Testis (tissue), 3 donors: ENCODE data around the gene C10orf105. TPM values are rescaled to one million over a fixed set of nuclear protein-coding genes. Genes with fewer than 3 reads are reported as not detected.

ENCODE experiments used
- DNase-seq: peaks from one replicate; pipeline ENCODE4 v3.0.0-alpha.2; 2019
- H3K27ac ChIP-seq, 2 donors: fragments of 200-600 bp; sonication (generic); one replicate each; pipeline ENCODE4 v1.5.1; 2019
- H3K27me3 ChIP-seq: fragments of 200-600 bp; sonication (generic); one replicate; pipeline ENCODE4 v1.5.1; 2019
- H3K36me3 ChIP-seq: fragments of 200-600 bp; sonication (generic); one replicate; pipeline ENCODE4 v1.5.1; 2017; ENCODE audit warnings: low read depth; ENCODE audit errors: missing control alignments
- H3K4me1 ChIP-seq: fragments of 200-600 bp; sonication (generic); one replicate; pipeline ENCODE4 v1.5.1; 2019
- H3K4me3 ChIP-seq, 2 donors: fragments of 200-600 bp; sonication (generic); one replicate each; pipeline ENCODE4 v1.5.1; 2017 to 2019
- H3K9me3 ChIP-seq: fragments of 200-600 bp; sonication (generic); one replicate; pipeline ENCODE4 v1.5.1; 2017
- POLR2A ChIP-seq: fragments of 450-650 bp; IDR thresholded peaks from one replicate; pipeline ENCODE4 v1.6.1; 2017; ENCODE audit warnings: antibody characterized with exemption, mild to moderate bottlenecking, moderate library complexity
- WGBS, 2 donors: methylation state at CpG; one replicate each; pipeline ENCODE4 v1.1.5; 2018; 5-methylcytosine and 5-hydroxymethylcytosine counted together
- intact Hi-C: fragments of 100-400 bp; cut with DNase I; formaldehyde crosslinking; loops from one replicate; pipeline ENCODE4 v1.15.1; 2023; ENCODE audit warnings: low total_unique reads
- polyA plus RNA-seq: library from polyadenylated mRNA; stranded (reverse); fragments of 350-450 nt; fragmentation: Illumina TruSeq; extraction: RNeasy Lipid Tissue Mini Kit (QIAGEN cat#74804); gene quantifications from one replicate; pipeline ENCODE4 v1.2.3, GENCODE V29; 2014; ENCODE audit warnings: low read depth, low replicate concordance; ENCODE audit not compliant: insufficient read depth
- total RNA-seq, 2 donors: library from RNA; depleted of rRNA; stranded (reverse); fragments of >200 nt; gene quantifications; one replicate each; pipeline ENCODE4 v1.2.3, GENCODE V29; 2016
- TF ChIP-seq, protein P1 (sequence below), 3 experiments: fragments of 450-650 bp in 2 of 3; fragments of 200-600 bp in 1 of 3; sonication (generic) in 1 of 3; IDR thresholded peaks; one replicate each; pipeline ENCODE4 v1.5.1; 2016 to 2019; ENCODE audit warnings: antibody characterized with exemption in 3 of 3, mild to moderate bottlenecking in 2 of 3, moderate library complexity in 1 of 3

Gene C10orf105
- total and polyA plus RNA-seq, 3 donors from 2014 or later, result 0.47 to 1.7 (median 0.87) TPM

DNA sequence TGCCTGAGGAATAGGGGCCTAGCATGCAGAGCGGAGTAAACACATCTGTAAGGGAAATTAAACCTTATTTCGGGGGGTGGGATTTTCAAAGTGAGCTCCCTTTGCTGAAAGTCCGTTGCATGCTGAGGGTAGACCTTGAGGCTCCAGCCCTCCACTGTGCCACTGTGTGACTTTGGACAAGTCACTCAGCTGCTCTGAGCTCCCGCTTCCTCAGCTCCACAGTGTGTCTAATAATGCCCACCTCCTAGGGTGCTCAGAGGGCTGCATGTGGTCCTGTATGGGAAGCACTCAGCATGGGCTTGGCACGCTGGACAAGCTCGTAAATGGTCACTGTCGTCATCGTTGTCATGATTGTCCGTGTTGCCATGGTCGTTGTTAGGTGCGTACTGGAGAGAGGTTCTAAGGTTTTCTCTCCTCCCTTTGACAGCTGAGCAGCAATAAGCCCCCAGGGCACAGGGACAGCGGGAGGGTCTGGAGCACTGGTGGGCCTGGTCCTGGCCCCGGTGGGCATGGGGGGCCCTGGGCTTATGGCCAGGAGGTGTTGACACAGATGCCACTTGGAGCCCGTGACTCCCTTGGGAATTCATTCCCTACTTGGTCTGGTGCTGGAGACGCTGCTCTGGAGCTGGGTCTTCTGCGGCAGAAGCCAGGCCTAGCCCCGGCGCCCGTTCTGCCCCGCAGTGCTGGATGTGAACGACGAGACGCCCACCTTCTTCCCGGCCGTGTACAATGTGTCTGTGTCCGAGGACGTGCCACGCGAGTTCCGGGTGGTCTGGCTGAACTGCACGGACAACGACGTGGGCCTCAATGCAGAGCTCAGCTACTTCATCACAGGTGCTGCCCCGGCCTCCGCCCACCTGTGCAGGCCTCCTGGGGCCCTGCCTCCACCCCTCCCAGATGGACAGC, 13.1 kb downstream of the C10orf105 start:
- TF ChIP-seq, protein P1, sequence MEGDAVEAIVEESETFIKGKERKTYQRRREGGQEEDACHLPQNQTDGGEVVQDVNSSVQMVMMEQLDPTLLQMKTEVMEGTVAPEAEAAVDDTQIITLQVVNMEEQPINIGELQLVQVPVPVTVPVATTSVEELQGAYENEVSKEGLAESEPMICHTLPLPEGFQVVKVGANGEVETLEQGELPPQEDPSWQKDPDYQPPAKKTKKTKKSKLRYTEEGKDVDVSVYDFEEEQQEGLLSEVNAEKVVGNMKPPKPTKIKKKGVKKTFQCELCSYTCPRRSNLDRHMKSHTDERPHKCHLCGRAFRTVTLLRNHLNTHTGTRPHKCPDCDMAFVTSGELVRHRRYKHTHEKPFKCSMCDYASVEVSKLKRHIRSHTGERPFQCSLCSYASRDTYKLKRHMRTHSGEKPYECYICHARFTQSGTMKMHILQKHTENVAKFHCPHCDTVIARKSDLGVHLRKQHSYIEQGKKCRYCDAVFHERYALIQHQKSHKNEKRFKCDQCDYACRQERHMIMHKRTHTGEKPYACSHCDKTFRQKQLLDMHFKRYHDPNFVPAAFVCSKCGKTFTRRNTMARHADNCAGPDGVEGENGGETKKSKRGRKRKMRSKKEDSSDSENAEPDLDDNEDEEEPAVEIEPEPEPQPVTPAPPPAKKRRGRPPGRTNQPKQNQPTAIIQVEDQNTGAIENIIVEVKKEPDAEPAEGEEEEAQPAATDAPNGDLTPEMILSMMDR (IDR thresholded peaks at IDR 0.05), result no peak
- no peak for TF ChIP-seq POLR2A
- Histone ChIP-seq H3K4me1 (no peaks in the 10 kb centered on the region), H3K4me3 (no peak overlapping the region), H3K27ac (no peak overlapping the region), H3K27me3 (no peaks in the 10 kb centered on the region), H3K9me3 (no peaks in the 10 kb centered on the region), H3K36me3 (no peaks in the 10 kb centered on the region)
- WGBS, 2 donors, result 92 to 95% methylated on average over 14 to 35 of the region's 35 CpGs
- intact Hi-C loops, result no loop called here
- DNase-seq, result no peak

DNA sequence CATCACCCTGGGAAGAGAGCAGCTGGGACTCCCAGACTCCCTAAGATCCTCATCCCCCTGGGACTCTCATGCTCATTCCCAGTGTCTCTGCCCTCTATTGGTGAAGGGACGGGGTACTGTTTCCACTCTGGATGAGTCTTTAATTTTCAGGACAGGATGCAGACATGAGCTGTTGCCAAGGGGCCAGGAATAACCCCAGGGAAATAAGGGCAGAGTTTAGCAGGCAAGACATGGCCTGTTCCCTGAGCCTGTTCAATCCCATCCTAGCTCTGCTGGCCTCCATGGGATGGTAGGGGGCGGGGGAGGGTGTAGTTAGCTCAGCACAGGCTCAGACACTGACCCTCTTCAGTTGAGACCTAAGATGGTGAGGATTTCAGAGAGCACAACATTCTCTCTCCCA, 14.0 kb downstream of the C10orf105 start:
- Histone ChIP-seq H3K27ac (no peak overlapping the region), H3K9me3 (no peaks in the 10 kb centered on the region), H3K27me3 (no peaks in the 10 kb centered on the region), H3K36me3 (no peaks in the 10 kb centered on the region), H3K4me3 (no peak overlapping the region), H3K4me1 (no peaks in the 10 kb centered on the region)
- intact Hi-C loops, result no loop called here
- TF ChIP-seq, protein P1 (IDR thresholded peaks at IDR 0.05), result no peak
- TF ChIP-seq POLR2A, result no peak
- no peak for DNase-seq
- 81 to 96% methylated on average over 2 of the region's 2 CpGs for WGBS, 2 donors

DNA sequence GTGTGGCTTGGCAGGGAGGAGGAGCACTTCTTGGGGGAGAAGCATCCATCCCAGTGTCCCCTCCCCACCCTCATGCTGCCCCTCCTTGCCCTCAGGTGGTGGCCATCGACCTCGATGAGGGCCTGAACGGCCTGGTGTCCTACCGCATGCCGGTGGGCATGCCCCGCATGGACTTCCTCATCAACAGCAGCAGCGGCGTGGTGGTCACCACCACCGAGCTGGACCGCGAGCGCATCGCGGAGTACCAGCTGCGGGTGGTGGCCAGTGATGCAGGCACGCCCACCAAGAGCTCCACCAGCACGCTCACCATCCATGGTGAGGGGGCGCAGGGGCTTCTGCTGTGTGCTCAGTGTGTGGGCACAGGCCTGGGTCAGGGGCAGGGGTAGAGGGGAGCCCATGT, 14.8 kb downstream of the C10orf105 start:
- TF ChIP-seq, protein P1 (IDR thresholded peaks at IDR 0.05), result no peak
- no peak for TF ChIP-seq POLR2A
- no peak overlapping the region for H3K4me3 ChIP-seq
- 93 to 100% methylated on average over 1 to 18 of the region's 18 CpGs for WGBS, 2 donors
- no peaks in the 10 kb centered on the region for H3K4me1 ChIP-seq
- H3K27me3 ChIP-seq, result no peaks in the 10 kb centered on the region
- no peak for DNase-seq
- H3K27ac ChIP-seq, result no peak overlapping the region
- no peaks in the 10 kb centered on the region for H3K9me3 ChIP-seq
- no peaks in the 10 kb centered on the region for H3K36me3 ChIP-seq
- intact Hi-C loops, result no loop called here

DNA sequence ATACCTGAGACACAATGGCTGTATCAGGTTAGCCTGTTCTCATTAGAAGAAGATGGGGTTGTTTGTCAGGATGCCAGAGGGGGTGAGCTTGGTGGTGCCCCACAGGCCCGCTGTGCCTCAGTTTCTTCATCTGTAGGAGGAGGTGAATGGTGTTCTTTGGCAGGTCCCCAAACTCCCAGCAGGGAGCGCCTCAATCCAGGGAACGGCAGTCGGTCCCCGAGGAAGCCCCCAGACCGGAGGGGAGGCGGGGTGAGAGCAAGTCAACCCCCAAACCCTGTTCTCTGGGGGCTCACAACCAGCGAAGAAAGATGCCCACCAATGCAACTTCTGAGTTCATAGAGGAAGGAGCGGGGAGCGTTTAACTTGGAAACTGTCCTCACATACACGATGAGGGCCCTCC, 16.0 kb downstream of the C10orf105 start:
- DNase-seq, result no peak
- 80 to 92% methylated on average over 9 to 11 of the region's 11 CpGs for WGBS, 2 donors
- Histone ChIP-seq H3K27ac (no peak overlapping the region), H3K4me1 (no peaks in the 10 kb centered on the region), H3K27me3 (no peaks in the 10 kb centered on the region), H3K4me3 (no peak overlapping the region), H3K36me3 (no peaks in the 10 kb centered on the region), H3K9me3 (no peaks in the 10 kb centered on the region)
- TF ChIP-seq, protein P1 (IDR thresholded peaks at IDR 0.05), result no peak
- TF ChIP-seq POLR2A, result no peak
- intact Hi-C loops, result no loop called here
